Spleen (tissue), 11 donors: ENCODE results near the gene MED27. TPM values are rescaled to one million over a fixed set of nuclear protein-coding genes. Genes with fewer than 3 reads are reported as not detected.

ENCODE experiments used
- DNase-seq: peaks from one replicate; pipeline ENCODE4 v3.0.0-alpha.2; 2020
- H3K27ac ChIP-seq, 8 donors: fragments of 200-600 bp; sonication (generic) in 7 of 8; 1 replicate in 4 of 8; 2 replicates in 4 of 8; pipeline versions ENCODE4 v1.5.0 to v1.8.0; 2016 to 2021; ENCODE audit warnings: inconsistent platforms in 4 of 8, mild to moderate bottlenecking in 4 of 8, moderate library complexity in 1 of 8
- H3K27me3 ChIP-seq, 7 donors: fragments of 200-600 bp; sonication (generic) in 6 of 7; replicated peaks in 1 of 7; 1 replicate in 4 of 7; 2 replicates in 3 of 7; pipeline versions ENCODE4 v1.5.0 to v1.8.0; 2016 to 2021; ENCODE audit warnings: inconsistent platforms in 3 of 7, mild to moderate bottlenecking in 1 of 7
- H3K36me3 ChIP-seq, 6 donors: fragments of 200-600 bp; sonication (generic) in 5 of 6; 1 replicate in 4 of 6; 2 replicates in 2 of 6; pipeline versions ENCODE4 v1.5.0 to v1.8.0; 2016 to 2021; ENCODE audit warnings: inconsistent platforms in 2 of 6
- H3K4me1 ChIP-seq, 6 donors: fragments of 200-600 bp; sonication (generic) in 5 of 6; 1 replicate in 3 of 6; 2 replicates in 3 of 6; pipeline versions ENCODE4 v1.5.0 to v1.8.0; 2016 to 2021; ENCODE audit warnings: inconsistent platforms in 3 of 6
- H3K4me3 ChIP-seq, 8 donors: fragments of 200-600 bp; sonication (generic) in 7 of 8; 1 replicate in 4 of 8; 2 replicates in 4 of 8; pipeline versions ENCODE4 v1.5.0 to v1.8.0; 2016 to 2021; ENCODE audit warnings: inconsistent platforms in 4 of 8, mild to moderate bottlenecking in 4 of 8, moderate library complexity in 2 of 8
- H3K9me3 ChIP-seq, 8 donors: fragments of 200-600 bp; sonication (generic) in 7 of 8; 1 replicate in 4 of 8; 2 replicates in 4 of 8; pipeline versions ENCODE4 v1.5.0 to v1.8.0; 2016 to 2021; ENCODE audit warnings: inconsistent platforms in 4 of 8
- CTCF ChIP-seq, 11 experiments: fragments of 200-600 bp in 7 of 11; fragments of 450-650 bp in 4 of 11; sonication (generic) in 4 of 11; IDR thresholded peaks in 8 of 11; conservative IDR thresholded peaks in 3 of 11; 1 replicate in 7 of 11; 2 replicates in 4 of 11; pipeline versions ENCODE4 v1.4.0 to v1.8.0; 2016 to 2021; ENCODE audit warnings: antibody characterized with exemption in 11 of 11, inconsistent platforms in 4 of 11, mild to moderate bottlenecking in 1 of 11
- POLR2A ChIP-seq, 3 donors: fragments of 450-650 bp; IDR thresholded peaks; one replicate each; pipeline ENCODE4 v1.5.1; 2017; ENCODE audit warnings: antibody characterized with exemption in 3 of 3, mild to moderate bottlenecking in 1 of 3
- POLR2AphosphoS5 ChIP-seq, 3 donors: sonication (generic); formaldehyde crosslinking; IDR thresholded peaks; one replicate each; pipeline ENCODE4 v1.5.1; 2017; ENCODE audit warnings: antibody characterized with exemption in 3 of 3
- WGBS, 5 donors: extraction: QIAGEN DNeasy Blood & Tissue Kit in 3 of 5; methylation state at CpG; one replicate each; pipeline versions ENCODE4 v1.1.5 to v1.1.7; 2013 to 2018; 5-methylcytosine and 5-hydroxymethylcytosine counted together
- intact Hi-C: fragments of 100-400 bp; cut with DNase I; formaldehyde crosslinking; loops from one replicate; pipeline ENCODE4 v1.15.0; 2023; ENCODE audit warnings: low total_unique reads
- polyA plus RNA-seq, 3 donors: library from polyadenylated mRNA; stranded (reverse); fragments of 200-250 nt; gene quantifications; one replicate each; pipeline ENCODE4 v1.2.1, GENCODE V29; 2013
- total RNA-seq, 7 donors: library from RNA; depleted of rRNA in 3 of 7; stranded (reverse); fragments of >200 nt in 3 of 7; fragmentation: NEBNext Ultra II Directional in 4 of 7; extraction: Animal tissue kit (Norgen Biotek cat#: 25700) in 4 of 7; gene quantifications; one replicate each; pipeline versions ENCODE4 v1.1.0 to v1.2.1, GENCODE V29; 2016 to 2021
- donor health status: healthy with polysubstance abuse.
- donor health status: DM: no; HTN: no; CAD: no; lungs with moderate emphysema.
- donor health status: DM: no; HTN: no; CAD: no.
- donor health status: Bipolar disorder and iron deficiency.
- donor health status: healthy.
- donor health status: DM: no; HTN: no; CAD: no.
- donor health status: DM: yes; HTN: yes; CAD: no.

MED27 gene
- total and polyA plus RNA-seq, 10 donors: 13.1 to 22.4 (median 16.0) TPM

GRCh38 chr9:131960311-131960710 is 119.4 kb downstream of the MED27 start:
- Histone ChIP-seq H3K27ac (no peak overlapping the region), H3K4me1 (no peaks in the 10 kb centered on the region), H3K4me3 (no peak overlapping the region), H3K9me3 (no peaks in the 10 kb centered on the region), H3K36me3 (peaks cover 0 to 43% (median 7%) of the 10 kb centered on the region in 6 donors), H3K27me3 (no peaks in the 10 kb centered on the region)
- DNase-seq: no peak
- intact Hi-C loops: no loop called here
- WGBS, 5 donors: 82 to 93% (median 89%) methylated on average over 9 of the region's 9 CpGs
- no peak for TF ChIP-seq POLR2A (IDR thresholded peaks at IDR 0.05)
- no peak for TF ChIP-seq CTCF (IDR thresholded peaks at IDR 0.05 in 8 of 11, conservative IDR thresholded peaks at IDR 0.05 in 3 of 11)
- no peak for TF ChIP-seq POLR2AphosphoS5 (IDR thresholded peaks at IDR 0.05)

DNA sequence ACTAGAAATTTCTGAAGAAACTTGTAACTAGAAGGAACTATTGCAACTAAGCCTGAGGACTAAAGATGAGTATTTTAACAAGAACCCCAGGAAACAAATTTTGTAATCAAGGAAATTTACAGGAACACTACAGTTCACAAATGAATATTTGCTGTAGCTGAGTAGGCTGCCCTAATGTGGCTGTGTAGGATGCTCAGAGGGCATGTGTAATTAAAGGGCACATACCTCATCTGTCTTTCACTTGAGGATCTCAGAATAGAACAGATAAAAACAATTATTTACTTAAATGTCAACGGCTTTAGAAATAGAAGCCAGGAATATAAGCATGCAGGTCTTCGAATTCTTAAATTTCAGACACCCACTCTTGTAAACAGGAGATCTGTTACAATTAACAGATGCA is 119.8 kb downstream of the MED27 start:
- Histone ChIP-seq H3K4me3 (no peak overlapping the region), H3K27me3 (no peaks in the 10 kb centered on the region), H3K36me3 (peaks cover 0 to 43% (median 7%) of the 10 kb centered on the region in 6 donors), H3K9me3 (no peaks in the 10 kb centered on the region), H3K27ac (no peak overlapping the region), H3K4me1 (no peaks in the 10 kb centered on the region)
- intact Hi-C loops: no loop called here
- TF ChIP-seq POLR2A (IDR thresholded peaks at IDR 0.05) (no peak), POLR2AphosphoS5 (IDR thresholded peaks at IDR 0.05) (no peak), CTCF (IDR thresholded peaks at IDR 0.05 in 8 of 11, conservative IDR thresholded peaks at IDR 0.05 in 3 of 11) (no peak)
- DNase-seq: no peak
- 91 to 92% (median 92%) methylated on average over 2 of the region's 2 CpGs for WGBS, 5 donors

- intact Hi-C loops: no loop called here
- 95 to 98% (median 96%) methylated on average over 3 of the region's 3 CpGs for WGBS, 5 donors
- TF ChIP-seq POLR2AphosphoS5 (IDR thresholded peaks at IDR 0.05) (no peak), CTCF (IDR thresholded peaks at IDR 0.05 in 8 of 11, conservative IDR thresholded peaks at IDR 0.05 in 3 of 11) (no peak), POLR2A (IDR thresholded peaks at IDR 0.05) (no peak)
- H3K4me1 ChIP-seq: no peaks in the 10 kb centered on the region
- no peak overlapping the region for H3K4me3 ChIP-seq
- DNase-seq: no peak
- no peaks in the 10 kb centered on the region for H3K27me3 ChIP-seq
- no peaks in the 10 kb centered on the region for H3K9me3 ChIP-seq
- H3K36me3 ChIP-seq: peaks cover 0 to 43% (median 7%) of the 10 kb centered on the region in 6 donors
- H3K27ac ChIP-seq: no peak overlapping the region
These were observed 120.6 kb downstream of the MED27 start for GRCh38 chr9:131959056-131959455.

DNA sequence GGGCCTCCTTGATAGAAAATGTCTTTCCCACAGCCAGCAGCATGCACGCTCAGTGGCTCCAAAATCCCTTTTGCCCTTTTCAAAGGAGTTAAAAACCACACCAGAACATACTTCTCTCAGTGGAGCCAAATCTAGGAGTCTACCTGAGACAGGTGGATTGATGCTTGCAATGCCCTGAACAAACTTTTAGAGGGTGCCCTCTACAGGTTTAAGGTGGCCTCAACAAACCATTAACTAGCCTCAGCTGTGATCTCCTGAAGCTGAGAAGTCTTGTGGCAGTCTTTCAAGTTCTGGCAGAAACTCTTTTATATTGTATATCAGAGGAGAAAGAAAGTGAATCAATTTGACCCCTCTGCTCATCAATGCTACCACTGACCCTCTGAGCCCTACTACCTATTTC is 125.4 kb downstream of the MED27 start:
- no peak overlapping the region for H3K4me3 ChIP-seq
- peaks cover 0 to 33% (median 5%) of the 10 kb centered on the region in 6 donors for H3K36me3 ChIP-seq
- no peaks in the 10 kb centered on the region for H3K27me3 ChIP-seq
- H3K27ac ChIP-seq: no peak overlapping the region
- H3K4me1 ChIP-seq: no peaks in the 10 kb centered on the region
- WGBS, 5 donors: 90 to 100% (median 96%) methylated on average over 1 of the region's 1 CpG
- H3K9me3 ChIP-seq: no peaks in the 10 kb centered on the region
- no peak for DNase-seq
- TF ChIP-seq POLR2A (IDR thresholded peaks at IDR 0.05): no peak
- TF ChIP-seq POLR2AphosphoS5 (IDR thresholded peaks at IDR 0.05): no peak
- TF ChIP-seq CTCF (IDR thresholded peaks at IDR 0.05 in 8 of 11, conservative IDR thresholded peaks at IDR 0.05 in 3 of 11): no peak
- intact Hi-C loops: no loop called here
